Skin epidermis (tissue), 12 donors: Measurements from ENCODE around the gene PRODH.
"Not testable (repeated sequence)": the region's sequence is repeated elsewhere in the genome, so short reads cannot be mapped to it uniquely, and the experiment has no call there.

Experiments used
- H3K27ac ChIP-seq, 21 experiments: fragments of 200-600 bp; sonication (generic) in 11 of 21; one replicate each; pipeline ENCODE4 v1.5.0; 2020; ENCODE audit warnings: mild to moderate bottlenecking in 3 of 21, inconsistent platforms in 2 of 21, moderate library complexity in 2 of 21
- H3K4me3 ChIP-seq, 7 experiments: fragments of 200-600 bp; sonication (generic) in 2 of 7; one replicate each; pipeline ENCODE4 v1.5.0; 2020; ENCODE audit warnings: inconsistent platforms in 2 of 7, mild to moderate bottlenecking in 2 of 7, moderate library complexity in 1 of 7

Gene PRODH

GRCh38 chr22:18915550-18915949 is 20.5 kb downstream of the PRODH start:
- not testable (repeated sequence) for H3K4me3 ChIP-seq

GRCh38 chr22:18914558-18914957 is 21.5 kb downstream of the PRODH start:
- not testable (repeated sequence) for H3K4me3 ChIP-seq, H3K27ac ChIP-seq

More at GRCh38 chr22:18915550-18915949, 20.5 kb downstream of the PRODH start:
- not testable (repeated sequence) for H3K27ac ChIP-seq

- not testable (repeated sequence) for H3K4me3 ChIP-seq, H3K27ac ChIP-seq
These were observed 23.7 kb downstream of the PRODH start for GRCh38 chr22:18912264-18912946.

GRCh38 chr22:18911535-18911934 is 24.6 kb downstream of the PRODH start:
- H3K27ac ChIP-seq, H3K4me3 ChIP-seq: not testable (repeated sequence)

- no peak overlapping the region for H3K4me3 ChIP-seq
- no peak overlapping the region for H3K27ac ChIP-seq
These were observed 26.5 kb downstream of the PRODH start for GRCh38 chr22:18909556-18909955.

- Histone ChIP-seq H3K4me3 (no peak overlapping the region), H3K27ac (no peak overlapping the region)
These were observed 29.2 kb downstream of the PRODH start for GRCh38 chr22:18906896-18907295.

- not testable (repeated sequence) for H3K27ac ChIP-seq
These were observed 29.7 kb downstream of the PRODH start for GRCh38 chr22:18906410-18906745.

GRCh38 chr22:18905540-18906409 is 30.3 kb downstream of the PRODH start, which contains the start of gene DGCR6:
TSS of gene DGCR6 (plus strand) at chr22:18906320. CDS start at chr22:18906375, 55 bp downstream.
- H3K27ac ChIP-seq: no peak within 1 kb of the TSS
- H3K4me3 ChIP-seq: no peak within 1 kb of the TSS

More at GRCh38 chr22:18906410-18906745, 29.7 kb downstream of the PRODH start:
- H3K4me3 ChIP-seq: not testable (repeated sequence)

- not testable (repeated sequence) for H3K4me3 ChIP-seq, H3K27ac ChIP-seq
These were observed 39.9 kb downstream of the PRODH start for GRCh38 chr22:18896037-18896657.

- not testable (repeated sequence) for H3K27ac ChIP-seq
These were observed 42.3 kb downstream of the PRODH start for GRCh38 chr22:18893775-18894174.

GRCh38 chr22:18890510-18891192 is 45.4 kb downstream of the PRODH start:
- H3K27ac ChIP-seq, H3K4me3 ChIP-seq: not testable (repeated sequence)

More at GRCh38 chr22:18893775-18894174, 42.3 kb downstream of the PRODH start:
- H3K4me3 ChIP-seq: not testable (repeated sequence)

GRCh38 chr22:18888115-18888514 is 48.0 kb downstream of the PRODH start:
- H3K27ac ChIP-seq: no peak overlapping the region
- H3K4me3 ChIP-seq: no peak overlapping the region

GRCh38 chr22:18884465-18884864 is 51.6 kb downstream of the PRODH start:
- not testable (repeated sequence) for H3K4me3 ChIP-seq, H3K27ac ChIP-seq

GRCh38 chr22:18881260-18881659 is 54.8 kb downstream of the PRODH start:
- not testable (repeated sequence) for H3K27ac ChIP-seq, H3K4me3 ChIP-seq
